DMS53 treated with DMSO at 0.1 percent for 48 hours (cell line): ENCODE data around the gene ASB13.

Experiments
- DNase-seq: peaks from one replicate; lab custom pipeline; 2025; ENCODE audit not compliant: unreplicated experiment; lab: John Stamatoyannopoulos, UW

ASB13 gene

GRCh38 chr10:5591336-5591824 lies 75.0 kb downstream of the ASB13 start:
- no peak for DNase-seq

- DNase-seq: no peak
Measured at GRCh38 chr10:5590816-5591215, 75.6 kb downstream of the ASB13 start.

GRCh38 chr10:5589661-5590511 lies 76.5 kb downstream of the ASB13 start:
- no peak for DNase-seq

GRCh38 chr10:5589011-5589660 lies 77.3 kb downstream of the ASB13 start:
- no peak for DNase-seq
